KBM-7 (cell line): ENCODE data around the gene SPINK4.

Experiments used
- DNase-seq: peaks from one replicate; pipeline ENCODE4 v3.0.0-alpha.2; 2015
- in situ Hi-C: fragments of 300-500 bp; cut with MboI; formaldehyde crosslinking; loops from 2 replicates; pipeline ENCODE4 v1.14.3; 2020; ENCODE audit warnings: low sequenced_read_pairs, low pct_unique_long_range_greater_than_20kb, mixed read lengths

Gene SPINK4

DNA sequence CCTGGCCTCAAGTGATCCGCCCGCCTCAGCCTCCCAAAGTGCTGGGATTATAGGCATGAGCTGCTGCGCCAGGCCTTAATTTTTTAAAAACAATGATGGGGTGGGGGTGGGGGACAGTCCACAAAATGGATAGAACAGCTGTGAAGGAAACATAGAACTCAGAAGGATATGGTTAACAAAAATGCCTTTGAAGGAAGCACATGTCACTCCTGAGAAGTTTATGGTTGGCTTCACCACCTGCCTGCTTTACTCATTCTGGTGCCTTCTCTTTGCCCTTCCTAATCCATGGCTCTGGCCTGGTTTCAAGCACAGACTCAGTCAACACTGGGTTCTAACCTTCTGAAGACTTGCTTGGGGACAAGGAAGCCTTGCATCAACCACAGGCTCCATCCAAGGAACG lies 14.2 kb downstream of the SPINK4 start:
- in situ Hi-C loops: no loop called here
- DNase-seq: no peak

- no peak for DNase-seq
- in situ Hi-C loops: no loop called here
Observed at GRCh38 chr9:33255014-33255413, 15.0 kb downstream of the SPINK4 start.

DNA sequence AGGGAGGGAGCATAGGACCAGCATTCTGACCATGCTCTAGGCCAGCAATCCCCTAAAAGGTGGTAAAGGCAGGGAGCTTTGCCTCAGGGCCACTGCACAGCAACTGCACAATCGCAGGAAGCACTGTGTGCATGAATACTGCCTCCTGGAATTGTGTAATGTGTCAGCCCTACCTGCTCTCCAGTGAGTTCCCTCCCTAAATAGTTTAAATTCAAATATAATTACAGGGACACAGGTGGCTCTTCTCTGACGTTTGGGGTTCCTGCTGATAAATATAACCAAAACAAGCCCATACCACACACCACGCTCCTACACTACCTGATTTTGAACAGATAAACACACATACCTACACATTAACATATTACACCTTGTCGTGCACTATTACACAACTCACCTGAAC lies 15.5 kb downstream of the SPINK4 start:
- in situ Hi-C loops: no loop called here
- no peak for DNase-seq

DNA sequence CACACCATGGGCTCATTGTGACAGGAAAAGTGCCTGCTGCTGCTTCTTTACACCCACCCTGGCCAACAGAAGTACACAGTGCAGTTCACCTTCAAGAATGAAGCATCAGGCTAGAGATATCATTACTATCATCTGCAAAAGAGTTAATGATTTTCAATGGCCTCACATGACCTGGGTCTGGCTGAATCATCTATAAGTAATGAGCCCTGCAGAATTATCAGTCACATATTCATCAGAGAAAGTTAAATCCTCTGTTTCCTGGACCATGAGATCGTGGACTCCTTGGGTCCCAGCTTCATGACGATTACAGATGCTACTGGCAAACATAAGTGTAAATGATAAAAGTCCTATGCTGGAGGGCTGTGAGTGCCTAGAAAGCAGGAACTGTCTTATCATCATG lies 16.3 kb downstream of the SPINK4 start:
- no peak for DNase-seq
- in situ Hi-C loops: no loop called here

- in situ Hi-C loops: no loop called here
- DNase-seq: no peak
Observed at GRCh38 chr9:33257276-33257675, 17.3 kb downstream of the SPINK4 start.

DNA sequence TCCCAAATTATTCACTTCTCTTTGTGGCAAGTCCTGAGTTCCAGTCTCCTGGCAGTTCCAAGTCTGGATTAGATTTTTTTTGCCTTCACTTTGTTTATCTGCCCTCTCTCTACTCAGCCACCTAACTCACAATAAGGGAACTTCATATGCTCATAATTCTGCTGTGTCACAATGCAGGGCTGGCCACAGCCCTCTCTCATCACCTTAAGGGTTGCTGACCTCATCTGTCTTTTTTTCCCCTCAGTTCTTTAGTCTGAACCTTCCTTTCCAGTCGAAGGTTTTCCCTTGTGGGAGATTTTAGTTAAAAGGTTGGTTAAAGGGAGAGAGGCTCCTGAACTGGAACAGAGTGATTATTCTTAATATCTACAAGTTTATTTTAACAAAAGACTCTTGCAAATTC lies 20.4 kb downstream of the SPINK4 start:
- no peak for DNase-seq
- in situ Hi-C loops: no loop called here

GRCh38 chr9:33263131-33264002 lies 23.4 kb downstream of the SPINK4 start:
- in situ Hi-C loops: no loop called here
- peak; percentile 46 for DNase-seq

GRCh38 chr9:33264003-33264472 lies 24.1 kb downstream of the SPINK4 start:
- peak; percentile 46 for DNase-seq
- in situ Hi-C loops: no loop called here

DNA sequence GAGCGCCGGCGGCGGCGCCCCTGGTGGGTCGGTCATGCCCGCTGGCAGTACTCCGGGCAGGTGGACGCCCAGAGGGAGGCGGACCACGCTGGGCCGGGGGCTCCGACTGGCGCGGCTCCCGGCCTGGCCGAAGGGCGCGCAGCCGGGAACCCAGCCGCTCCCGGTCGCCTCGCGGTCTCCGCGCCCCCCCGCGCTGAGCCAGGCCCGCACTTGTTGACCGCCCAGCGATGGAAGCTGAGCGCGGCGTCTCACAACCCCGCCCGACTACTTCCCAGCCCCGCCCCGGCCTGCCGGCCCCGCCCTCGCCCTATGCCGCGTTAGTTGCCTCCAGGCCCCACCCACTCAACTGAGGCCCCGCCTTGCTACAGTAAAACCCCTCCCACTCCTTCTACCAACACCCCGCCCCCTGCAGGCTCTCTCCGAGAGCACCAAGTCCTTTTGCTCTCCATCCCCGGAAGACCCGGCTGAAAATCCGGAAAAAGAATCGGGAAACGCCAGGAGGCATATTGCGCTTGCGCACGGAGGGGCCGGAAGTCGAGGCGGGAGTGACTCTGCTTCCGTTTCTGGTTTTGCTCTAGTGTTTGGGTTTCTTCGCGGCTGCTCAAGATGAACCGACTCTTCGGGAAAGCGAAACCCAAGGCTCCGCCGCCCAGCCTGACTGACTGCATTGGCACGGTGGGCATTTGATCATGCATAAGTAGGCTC lies 24.7 kb downstream of the SPINK4 start, which contains the start of the genes BAG1 and CHMP5:
TSS of gene BAG1 (minus strand) at position 236 of the 705 bp plus-strand sequence.
TSS of gene CHMP5 (plus strand) at position 577 of the 705 bp plus-strand sequence. CDS start at position 607, 30 bp downstream.
- in situ Hi-C loops: no loop called here
- DNase-seq: peak; percentile 99

DNA sequence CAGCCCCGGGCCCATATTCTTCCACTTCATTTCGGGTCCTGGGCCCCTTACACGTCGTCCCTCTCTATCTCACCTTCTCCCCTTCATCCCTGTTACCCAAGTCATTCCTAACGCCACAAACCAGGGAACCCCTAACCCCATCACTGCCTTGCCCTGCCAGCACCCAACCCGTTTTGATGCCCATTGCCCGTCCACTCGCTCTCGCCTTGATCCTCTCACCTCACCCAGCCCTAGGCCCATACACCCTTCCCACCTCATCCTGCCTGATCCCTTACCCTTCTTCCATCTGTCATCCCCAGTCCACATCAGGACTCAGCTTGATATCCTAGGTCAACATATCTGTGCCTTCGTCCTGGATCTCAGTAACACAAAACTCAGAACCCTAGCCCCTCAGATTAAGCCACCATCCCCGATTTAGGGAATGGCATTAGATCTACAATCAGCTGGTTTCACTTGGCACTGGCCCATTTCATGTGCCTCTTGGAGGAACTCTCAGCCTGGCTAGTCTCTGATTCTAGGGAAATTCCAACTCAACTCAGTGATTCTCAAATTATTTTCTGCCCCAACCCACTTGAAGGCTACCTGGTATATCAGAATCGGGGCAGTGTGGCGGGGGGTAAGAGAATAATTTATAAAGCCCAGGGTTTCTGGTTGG lies 25.4 kb downstream of the SPINK4 start:
- no peak for DNase-seq
- in situ Hi-C loops: no loop called here

- in situ Hi-C loops: no loop called here
- no peak for DNase-seq
Observed at GRCh38 chr9:33267151-33267767, 27.3 kb downstream of the SPINK4 start.

GRCh38 chr9:33270146-33270545 lies 30.2 kb downstream of the SPINK4 start:
- in situ Hi-C loops: no loop called here
- no peak for DNase-seq

DNA sequence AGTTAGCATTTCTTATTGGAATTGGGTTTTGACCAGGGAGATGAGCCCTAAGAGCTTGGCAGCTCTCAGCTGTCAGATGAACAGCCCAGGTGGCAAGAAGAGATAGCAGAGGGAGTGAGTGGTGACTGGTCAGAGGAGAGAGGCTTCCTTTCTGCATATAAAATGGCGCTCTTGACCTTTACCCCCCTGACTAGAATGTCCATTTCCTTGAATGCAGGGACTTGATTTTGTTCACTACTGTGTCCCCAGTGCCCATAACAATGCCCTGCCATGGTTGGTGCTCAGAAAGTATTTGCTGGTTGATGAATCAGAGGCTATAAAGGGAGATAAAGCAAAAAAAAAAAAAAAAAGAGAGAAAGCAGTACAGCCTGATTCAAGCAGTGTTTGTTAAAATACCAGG lies 32.1 kb downstream of the SPINK4 start:
- in situ Hi-C loops: no loop called here
- no peak for DNase-seq

- DNase-seq: no peak
- in situ Hi-C loops: no loop called here
Observed at GRCh38 chr9:33273266-33273971, 33.5 kb downstream of the SPINK4 start.

DNA sequence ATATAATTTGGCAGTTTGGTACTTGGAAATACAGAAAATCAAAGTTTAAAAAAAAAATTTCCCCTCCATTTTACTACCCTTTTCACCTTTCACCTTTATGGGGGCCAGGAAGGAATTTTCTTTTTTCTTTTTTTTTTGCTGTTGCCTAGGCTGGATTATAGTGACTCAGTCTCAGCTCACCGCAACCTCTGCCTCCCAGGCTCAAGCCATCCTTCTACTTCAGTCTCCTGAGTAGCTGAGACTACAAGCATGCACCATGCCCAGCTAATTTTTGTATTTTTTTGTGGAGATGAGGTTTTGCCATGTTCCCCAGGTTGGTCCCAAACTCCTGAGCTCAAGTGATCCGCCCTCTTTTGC lies 34.0 kb downstream of the SPINK4 start:
- in situ Hi-C loops: no loop called here
- no peak for DNase-seq

GRCh38 chr9:33277484-33277883 lies 37.5 kb downstream of the SPINK4 start:
- DNase-seq: no peak
- in situ Hi-C loops: no loop called here

DNA sequence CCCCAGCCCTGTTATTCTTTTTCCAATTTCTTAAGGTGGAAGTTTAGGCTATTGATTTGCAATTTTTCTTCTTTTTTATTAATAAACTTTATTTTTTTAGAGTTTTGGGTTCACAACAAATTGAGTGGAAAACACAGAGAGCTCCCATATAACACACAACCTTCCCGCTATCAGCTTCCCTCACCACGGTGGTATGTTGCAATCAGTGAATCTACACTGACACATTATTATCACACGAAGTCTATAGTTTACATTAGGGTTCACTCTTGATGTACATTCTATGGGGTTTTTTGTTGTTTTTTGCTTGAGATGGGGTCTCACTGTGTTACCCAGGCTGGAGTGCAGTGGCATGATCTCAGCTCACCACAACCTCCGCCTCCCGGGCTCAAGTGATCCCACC lies 45.5 kb downstream of the SPINK4 start:
- DNase-seq: no peak
- in situ Hi-C loops: no loop called here

DNA sequence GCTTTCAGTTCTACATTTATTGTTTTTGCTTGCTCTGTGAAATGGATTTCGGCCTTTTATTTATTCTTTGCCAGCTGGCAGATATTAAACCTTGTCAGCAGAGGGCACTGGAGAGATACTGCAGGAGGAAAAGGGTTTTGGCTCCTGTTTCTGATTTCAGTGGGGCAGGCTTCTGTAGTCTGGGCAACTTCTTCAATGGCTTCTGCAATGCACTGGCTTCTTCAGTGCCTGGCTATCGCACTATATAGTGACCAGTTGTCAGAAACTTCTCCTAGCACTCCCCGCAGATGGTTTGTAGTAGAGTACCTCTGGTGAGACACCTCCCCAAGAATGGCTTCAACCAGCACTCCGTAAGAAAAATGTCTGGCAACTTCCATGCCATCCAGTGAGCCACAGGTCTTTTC lies 47.1 kb downstream of the SPINK4 start:
- DNase-seq: peak; percentile 80
- in situ Hi-C loops: no loop called here

- no peak for DNase-seq
- in situ Hi-C loops: no loop called here
Observed at GRCh38 chr9:33288235-33288634, 48.3 kb downstream of the SPINK4 start.
